ENCODE data around the gene UBE2QL1. TPM values are rescaled to one million over a fixed set of nuclear protein-coding genes. Genes with fewer than 3 reads are reported as not detected.

Gene UBE2QL1
- total RNA-seq, 1 donor from 2014 or later = 0.13 TPM

DNA sequence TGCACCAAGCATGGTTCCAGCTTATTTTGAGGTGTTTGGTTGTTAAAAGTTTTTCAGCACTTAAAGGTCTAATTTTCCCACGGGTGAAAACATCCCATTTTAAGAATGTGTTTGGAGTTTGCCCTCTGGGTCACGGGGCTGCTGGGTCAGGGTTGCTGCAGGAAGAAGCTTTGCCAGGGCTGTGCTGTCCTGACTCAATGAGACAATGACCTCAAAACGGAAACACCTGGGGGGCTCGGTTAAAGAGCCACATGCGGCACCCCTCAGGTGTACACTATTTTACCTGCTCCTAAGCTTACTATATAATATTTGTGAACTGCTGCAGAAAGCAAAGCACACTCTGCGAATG, 27.6 kb downstream of the UBE2QL1 start:
- no peak for DNase-seq (ENCODE audit: low read depth in 2 of 2)

DNA sequence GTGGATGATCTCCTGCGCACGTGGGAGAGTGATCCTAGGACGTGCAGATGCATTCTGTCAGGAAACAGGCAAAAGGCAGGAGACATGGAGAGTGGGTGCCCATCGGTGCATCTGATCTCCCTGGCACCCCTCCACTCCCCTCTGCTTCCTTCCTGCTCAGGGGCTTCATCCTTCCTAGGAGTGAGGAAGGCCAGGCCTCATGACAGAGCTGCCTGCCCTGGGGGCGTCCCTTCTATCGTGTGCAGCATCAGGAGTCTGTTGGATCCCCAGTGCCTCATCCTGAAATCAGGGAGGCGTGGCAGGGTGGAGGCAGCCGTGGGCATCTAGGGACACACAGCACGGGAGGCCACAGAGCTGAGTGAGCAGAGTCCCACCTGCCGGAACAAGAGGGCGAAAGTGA, 30.1 kb downstream of the UBE2QL1 start:
- no peak for DNase-seq (ENCODE audit: low read depth in 2 of 2)

DNA sequence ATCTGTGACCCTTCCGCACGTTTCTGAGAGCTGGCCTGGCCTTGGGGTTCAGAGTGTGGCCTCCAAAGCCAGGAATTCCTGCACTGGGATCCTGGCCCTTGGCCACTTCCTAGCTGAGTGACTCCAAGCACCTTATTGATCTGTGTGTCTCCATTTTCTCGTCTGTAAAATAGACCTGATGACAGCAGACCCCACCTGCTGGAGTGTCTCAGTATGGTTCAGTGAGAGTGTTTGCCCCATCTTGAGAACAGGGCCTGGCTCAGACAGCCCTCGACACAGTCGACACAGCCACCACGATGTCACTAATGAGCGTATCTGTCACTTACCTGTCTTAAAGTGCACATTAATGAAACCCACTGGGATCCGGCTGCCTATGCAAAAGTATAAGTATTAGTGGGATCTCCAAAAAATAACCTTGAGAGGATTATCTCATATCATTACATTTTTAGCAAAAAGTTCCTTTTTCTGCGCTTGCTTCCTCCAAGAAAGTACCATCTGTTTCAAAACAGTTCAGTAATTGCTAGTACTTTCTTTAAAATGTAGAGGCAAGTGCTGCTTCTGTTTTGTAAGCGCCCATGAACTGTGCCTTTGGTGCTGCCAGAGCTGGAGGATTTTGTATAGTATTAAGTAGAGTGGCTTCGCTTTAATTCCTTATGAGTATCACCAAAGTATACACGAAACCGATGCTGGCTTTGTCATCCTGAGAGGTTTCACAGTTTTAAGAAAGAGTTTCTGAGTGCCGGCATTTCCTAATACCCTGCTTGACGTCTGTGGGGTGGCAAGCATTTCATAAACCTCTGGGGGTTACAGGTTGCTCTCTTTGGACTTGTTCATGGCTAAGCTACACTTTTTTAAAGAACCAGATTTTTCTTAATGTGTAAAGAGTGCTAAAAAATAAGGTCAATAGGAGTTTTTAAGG, 31.7 kb downstream of the UBE2QL1 start:
- no peak for DNase-seq (ENCODE audit: low read depth in 2 of 2)

DNA sequence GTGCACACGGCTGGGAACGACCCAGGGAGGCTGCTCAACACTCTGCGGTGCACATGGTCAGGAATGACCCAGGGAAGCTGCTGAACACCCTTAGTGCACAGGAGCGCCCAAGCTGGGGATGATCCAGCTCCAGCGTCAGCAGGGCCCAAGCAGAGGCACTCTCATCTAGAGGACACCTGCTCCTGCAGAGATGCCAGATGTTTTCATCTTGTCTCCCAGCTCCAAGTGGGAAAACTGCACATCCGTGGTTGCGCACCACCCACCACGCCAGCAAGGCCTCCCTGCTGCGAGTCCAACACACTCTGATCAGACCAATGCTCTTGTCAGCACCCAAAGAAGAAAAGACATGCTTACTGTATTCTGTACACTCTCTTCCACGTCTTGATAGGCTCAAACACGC, 34.1 kb downstream of the UBE2QL1 start:
- DNase-seq (ENCODE audit: low read depth in 2 of 2) = no peak

DNA sequence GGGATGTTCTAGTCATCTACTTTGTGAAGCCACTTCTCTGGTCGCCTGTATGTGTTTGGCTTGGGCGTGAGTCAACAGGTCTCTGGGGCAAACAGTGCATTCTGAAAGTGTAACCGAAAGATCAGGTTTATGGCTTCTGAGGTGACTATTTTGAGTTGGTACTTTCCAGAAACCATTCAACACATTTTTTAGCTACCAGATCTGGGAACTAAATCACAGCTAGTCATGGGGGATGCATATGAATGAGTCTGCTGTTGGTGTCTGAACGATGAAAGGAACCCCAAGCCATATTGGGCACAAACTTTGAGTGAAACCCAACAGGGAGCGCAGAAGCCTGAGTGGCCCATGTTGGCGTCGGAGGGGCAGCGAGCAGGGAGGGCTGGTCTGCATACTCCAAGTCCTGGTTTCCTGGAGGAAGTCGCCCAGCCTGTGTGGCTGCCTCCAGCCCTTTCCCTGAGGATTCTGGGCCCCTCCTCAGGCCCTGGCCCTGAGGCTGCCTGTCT, 35.3 kb downstream of the UBE2QL1 start:
- no peak for DNase-seq (ENCODE audit: low read depth in 2 of 2)

DNA sequence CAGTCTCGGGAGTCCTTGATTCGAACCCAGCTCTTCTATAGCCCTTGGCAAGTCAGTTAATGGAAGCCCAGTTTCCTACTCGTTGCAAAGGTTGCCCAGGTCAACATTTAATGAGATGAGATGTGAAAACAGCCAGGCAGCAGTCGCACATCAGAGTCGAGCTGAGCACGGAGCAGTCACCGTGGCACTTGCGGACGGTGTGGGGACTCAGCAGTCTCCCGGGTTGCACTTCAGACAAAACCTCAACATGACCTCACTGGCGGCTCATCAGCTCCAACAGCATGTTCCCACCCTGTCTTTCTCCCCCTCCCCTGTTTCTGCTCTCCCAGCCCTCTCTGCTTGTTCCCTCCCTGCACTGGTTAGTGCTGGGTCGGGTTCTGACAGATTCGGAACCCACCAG, 35.8 kb downstream of the UBE2QL1 start:
- no peak for DNase-seq (ENCODE audit: low read depth in 2 of 2)

DNA sequence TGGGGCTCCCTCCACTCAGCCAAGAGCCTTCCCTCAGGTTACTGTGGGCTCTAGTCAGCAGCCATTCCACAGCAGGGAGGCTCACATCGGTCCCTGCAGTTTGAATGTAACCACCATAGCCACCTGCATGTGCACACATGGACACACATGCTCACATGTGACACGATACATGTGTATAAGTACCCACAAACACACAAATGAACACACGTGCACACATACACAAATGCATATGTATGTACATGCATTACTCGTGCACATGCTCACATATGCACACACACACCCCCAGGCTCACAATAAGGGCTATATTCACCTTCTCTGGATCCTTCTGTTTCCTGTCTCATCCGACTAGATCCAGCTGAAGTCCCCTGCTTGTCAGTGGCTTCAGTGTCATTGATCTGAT, 36.2 kb downstream of the UBE2QL1 start:
- DNase-seq (ENCODE audit: low read depth in 2 of 2) = no peak

DNA sequence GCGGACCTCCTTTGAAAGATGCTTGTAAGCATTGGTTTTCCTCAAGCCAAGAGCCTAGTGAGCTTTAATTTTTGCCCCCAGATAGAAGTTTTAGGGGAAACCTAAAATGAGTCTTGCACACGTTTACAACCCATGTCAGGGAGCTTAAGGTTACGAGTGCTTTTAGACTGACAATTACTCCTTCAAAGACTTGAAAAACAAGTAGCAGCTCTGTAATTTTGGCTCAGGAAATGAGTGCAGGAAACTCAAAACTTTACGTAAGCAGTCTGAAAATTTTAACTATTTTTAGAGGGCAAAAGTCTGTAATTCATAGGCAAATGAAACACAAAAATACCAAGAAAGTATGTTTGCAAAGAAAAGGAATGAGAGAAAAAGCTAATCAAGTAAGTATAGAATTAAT, 36.8 kb downstream of the UBE2QL1 start:
- no peak for DNase-seq (ENCODE audit: low read depth in 2 of 2)

DNA sequence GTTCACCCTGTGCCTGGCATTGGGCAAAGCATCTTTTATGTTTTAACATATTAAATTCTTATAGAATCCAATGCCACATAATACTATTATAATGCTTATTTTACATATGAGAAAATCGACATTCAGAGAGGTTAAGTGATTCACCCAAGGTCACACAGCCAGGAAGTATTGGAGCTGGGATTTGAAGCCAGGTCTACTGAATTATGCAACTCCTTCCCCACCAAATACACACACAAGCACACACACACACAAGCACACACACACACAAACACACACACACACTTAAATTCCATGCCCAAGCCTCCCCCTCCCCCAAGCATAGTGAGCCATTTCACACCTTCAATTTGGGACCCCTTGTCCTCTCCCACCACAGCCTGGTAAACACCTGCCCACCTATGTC, 37.4 kb downstream of the UBE2QL1 start:
- DNase-seq (ENCODE audit: low read depth in 2 of 2) = no peak

DNA sequence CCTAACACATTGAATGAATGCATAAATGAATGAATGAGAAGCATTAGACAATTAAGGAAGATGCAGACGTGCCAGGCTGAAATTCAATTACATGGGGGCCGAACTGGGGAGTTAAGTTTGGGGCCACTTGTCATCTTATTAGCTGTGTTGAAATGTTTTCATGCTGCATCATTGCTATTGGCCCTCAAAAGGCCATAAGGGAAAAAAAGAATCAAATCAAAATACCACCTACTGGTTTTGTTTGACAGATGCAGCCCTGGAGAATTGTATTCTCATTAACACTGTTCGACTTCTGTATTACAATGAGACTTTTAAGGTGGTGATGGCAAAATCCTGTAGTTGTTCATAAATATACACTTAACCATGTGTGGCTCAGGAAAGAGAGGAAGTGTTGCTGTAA, 38.4 kb downstream of the UBE2QL1 start:
- no peak for DNase-seq (ENCODE audit: low read depth in 2 of 2)

DNA sequence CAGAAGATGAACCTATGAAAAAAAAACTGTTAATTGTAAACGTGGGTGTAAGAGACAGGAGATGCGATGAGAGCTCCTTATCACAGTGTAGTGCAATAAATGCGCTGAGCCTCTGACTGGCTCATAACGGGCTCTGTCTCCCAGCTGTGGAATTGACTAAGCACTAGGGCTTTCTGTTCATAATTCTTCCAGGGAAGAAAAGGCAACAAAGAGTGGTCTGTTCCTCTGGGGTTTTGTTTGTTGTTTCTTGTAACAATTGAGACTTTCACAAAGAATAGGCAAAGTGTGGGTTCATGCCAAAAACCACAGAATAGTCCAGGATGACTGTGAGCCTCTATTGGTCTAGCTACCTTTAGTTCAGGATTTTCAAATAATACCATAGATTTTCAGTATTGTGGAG, 39.4 kb downstream of the UBE2QL1 start:
- no peak for DNase-seq (ENCODE audit: low read depth in 2 of 2)

DNA sequence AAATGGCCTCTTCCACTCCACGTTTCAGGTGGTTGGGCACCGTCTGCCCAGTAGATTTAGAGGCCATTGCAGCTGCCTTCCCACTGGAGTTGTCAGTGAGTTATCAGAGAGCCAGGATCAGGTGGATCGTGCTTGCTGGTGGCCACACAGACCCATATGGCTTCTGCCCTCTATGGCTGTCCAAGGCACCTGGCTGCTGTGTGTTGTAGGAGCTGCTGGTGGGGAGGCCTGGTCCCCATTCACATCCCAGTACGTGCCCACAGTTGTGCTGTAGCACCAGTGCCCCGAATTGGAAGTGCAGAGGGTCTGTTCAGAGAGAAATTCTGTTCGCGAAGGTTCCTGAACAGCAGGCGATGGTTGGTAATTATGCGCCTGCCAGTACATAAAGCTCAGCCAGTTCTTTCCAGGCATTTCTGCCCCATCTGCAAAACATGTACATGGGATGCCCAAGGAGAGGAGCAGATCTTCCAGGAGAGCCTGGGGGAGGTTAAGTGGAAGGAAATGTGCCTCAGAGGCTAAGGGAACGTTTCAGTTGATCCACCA, 41.1 kb downstream of the UBE2QL1 start:
- DNase-seq (ENCODE audit: low read depth in 2 of 2) = no peak

DNA sequence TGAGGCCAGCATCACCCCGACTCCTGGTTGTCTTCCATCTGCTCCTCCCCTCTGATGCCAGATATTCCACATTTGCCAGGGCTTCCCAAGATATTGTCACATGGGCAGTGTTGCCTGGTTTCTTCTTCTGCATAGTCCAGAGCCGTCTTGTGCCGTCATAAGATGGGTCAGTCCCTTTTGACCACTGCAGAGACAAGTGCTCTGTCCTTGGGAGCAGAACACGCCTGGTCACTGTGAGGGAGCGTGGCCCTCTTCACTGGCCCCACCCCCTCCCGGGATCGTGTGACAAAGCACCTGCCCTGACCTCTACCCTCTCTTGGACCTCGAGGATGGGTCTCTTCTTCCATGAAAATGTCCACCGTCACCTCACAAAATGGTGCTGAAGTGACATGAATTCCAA, 41.6 kb downstream of the UBE2QL1 start:
- no peak for DNase-seq (ENCODE audit: low read depth in 2 of 2)

DNA sequence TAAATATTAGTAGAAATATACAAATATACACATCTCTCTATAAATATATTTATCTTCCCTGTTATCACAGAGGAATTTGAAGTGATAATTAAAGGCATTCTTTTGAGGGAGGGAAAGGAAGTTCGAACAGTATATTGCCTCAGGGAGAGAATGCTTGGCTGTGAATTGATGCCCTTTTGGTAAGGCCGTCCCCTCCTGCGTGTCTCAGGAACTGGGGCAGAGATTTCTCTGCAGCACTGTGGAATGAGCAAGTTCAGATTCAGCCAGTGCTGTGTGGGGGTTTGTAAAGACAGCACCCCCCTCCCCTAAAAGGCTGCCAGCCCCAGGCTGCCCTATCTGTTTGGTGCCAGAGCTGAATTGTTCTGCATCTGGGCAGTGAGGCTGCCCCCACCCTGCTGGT, 42.0 kb downstream of the UBE2QL1 start:
- no peak for DNase-seq (ENCODE audit: low read depth in 2 of 2)

DNA sequence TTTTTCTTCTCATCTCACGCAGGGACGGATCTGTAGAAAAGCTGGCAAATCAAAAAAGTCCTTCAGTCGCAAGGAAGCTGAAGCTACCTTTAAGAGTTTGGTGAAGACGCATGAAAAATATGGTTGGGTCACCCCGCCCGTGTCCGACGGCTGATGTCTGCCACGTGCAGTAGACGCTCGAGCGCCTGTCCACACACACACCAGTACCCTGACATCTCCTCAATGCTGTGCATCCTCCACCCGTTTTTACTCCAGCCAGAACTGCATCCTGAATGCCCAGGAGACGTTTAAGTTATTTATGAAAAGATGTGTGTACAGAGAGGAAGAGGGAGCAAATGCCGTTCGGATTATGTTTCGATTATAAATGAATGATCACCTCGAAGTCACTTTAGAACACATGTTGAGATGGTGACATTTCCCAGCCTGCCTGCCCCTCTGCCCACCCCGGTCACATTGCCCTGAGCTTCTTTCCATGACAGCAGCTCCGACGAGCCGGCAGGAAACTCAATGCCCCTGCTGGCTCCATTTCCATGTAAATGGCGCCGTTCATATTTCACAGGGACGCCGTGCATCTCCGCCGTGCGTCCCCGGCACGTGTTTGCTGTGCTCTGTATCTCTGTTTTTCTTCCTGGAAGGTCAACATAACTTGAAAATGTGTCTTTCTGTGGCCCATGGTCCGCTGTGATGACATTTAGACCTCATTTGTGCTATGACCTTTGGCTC, 42.7 kb downstream of the UBE2QL1 start:
- no peak for DNase-seq (ENCODE audit: low read depth in 2 of 2)

DNA sequence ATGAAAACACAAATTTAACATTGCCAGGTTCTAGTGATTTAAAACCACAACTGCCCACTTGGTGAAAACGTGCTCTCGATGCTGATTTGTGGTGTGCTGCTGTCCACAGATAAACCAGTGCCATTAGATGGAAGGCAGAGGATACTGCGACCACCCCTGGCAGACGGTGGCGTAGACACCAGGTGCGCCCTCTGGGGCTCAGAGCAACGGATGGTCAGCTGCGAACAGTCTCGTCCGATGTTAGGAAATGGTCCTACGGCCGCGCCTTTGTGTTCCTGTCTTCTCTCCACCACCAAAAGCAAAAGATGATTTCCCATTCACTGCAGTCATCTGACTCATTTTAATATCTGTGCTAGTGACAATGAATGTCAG, 43.2 kb downstream of the UBE2QL1 start:
- DNase-seq (ENCODE audit: low read depth in 2 of 2) = no peak

DNA sequence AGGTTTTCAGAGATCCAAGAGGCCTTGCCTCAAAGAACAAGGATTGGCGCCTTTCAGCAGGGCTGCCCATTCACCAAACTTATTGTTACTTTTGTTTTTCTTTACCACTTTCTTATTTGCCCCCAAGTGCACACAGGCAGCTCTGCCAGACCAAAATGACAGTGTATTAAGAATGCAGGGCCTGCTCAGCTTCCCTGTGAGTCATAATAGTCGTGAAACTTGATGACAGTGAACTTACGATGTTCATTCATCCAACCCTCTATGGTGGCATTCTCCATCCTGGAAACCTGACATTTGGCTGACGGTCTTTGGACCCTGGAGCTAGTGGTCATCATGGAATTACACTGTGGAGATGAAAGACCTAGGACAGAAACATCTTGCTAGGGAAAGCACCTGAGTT, 44.3 kb downstream of the UBE2QL1 start:
- DNase-seq (ENCODE audit: low read depth in 2 of 2) = no peak

DNA sequence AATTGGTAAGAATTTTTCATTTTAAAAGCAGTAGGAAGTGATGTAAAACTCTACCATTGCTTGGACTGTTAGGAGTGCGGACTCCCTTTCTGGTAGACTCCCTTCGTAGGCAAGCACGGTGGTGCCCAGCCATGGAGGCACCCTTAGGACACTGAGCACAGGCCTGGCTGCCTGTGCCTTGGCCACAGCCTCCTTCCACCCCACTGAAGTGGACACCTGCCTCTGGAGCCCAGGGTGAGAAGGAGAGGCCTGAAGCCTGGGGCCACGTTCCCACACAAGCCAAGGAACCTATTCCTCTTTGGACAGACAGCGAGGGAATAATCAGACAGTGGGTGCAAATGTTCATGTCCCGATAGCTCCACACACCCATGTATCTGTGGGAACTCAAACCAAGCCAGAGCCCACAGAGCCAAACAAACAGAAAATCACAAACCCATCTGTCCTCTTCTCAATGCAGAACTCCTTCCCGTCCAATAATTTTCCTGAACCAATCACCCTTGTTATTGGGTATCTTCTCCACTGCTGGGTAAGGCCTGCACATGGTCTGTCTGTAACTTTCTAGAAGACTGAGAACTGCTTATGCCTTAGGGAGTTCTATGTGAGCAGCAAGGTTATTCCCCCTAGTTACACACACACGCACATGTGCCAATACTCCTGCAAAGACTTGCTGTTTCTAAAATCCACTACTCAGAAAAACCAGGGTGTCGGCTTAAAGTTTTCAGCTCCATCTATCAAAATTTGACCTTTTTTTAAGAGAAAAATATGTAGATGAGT, 45.2 kb downstream of the UBE2QL1 start:
- DNase-seq (ENCODE audit: low read depth in 2 of 2) = no peak

DNA sequence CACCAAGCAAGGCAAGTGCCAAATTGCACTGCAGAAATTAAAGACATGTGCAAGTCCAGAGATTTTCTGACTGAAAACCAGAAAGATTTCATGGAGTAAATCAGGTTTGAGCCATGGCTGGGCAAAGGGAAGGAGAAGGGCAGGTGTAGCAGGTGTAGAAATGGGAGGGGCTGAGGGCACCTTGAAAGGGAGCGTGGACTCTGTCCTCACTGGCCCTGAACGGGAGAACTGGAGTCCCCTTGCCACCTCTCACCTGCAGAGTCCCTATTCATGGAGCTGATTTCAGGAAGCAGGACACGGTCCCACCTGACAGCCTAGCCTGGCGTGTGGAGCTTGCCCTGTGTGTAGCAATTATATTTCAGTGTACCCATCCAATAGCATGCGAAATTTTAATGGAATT, 46.3 kb downstream of the UBE2QL1 start:
- DNase-seq (ENCODE audit: low read depth in 2 of 2) = no peak

DNA sequence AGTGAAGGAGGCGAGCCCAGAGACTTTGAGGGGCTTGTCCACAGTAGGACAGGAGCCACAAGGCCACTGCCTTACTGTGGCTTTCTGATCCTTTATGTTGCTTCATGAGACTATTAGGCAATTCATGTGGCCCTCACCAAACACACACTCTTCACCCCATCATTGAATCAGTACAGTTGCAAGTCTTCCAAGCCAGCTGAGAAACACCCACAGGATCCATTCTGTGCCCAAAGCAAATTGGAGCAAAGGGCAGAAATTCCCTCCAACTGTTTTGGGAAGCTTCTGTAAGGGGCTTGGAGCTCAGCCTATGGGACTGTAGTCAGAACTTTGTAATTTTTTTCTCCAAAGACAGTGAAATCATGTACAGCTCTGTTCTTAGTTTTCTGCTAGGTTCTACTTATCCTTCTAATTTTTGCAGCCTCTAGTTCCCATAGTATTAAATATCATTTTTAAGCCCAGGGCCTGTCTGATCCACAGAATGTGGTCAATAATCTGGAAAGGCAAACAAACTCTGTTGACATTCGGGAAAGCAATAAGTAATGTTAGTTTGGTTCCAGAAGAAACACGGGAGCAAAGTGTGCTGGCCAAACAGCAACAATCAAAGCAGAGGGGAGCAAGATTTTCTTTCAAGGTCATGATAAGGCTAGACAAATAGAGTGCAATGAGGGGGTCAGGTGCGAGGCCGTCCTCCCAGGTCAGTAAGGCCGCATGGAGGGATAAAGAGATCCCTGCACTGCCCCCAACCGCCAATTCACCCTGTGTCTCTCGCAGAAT, 47.0 kb downstream of the UBE2QL1 start:
- DNase-seq (ENCODE audit: low read depth in 2 of 2) = no peak

DNA sequence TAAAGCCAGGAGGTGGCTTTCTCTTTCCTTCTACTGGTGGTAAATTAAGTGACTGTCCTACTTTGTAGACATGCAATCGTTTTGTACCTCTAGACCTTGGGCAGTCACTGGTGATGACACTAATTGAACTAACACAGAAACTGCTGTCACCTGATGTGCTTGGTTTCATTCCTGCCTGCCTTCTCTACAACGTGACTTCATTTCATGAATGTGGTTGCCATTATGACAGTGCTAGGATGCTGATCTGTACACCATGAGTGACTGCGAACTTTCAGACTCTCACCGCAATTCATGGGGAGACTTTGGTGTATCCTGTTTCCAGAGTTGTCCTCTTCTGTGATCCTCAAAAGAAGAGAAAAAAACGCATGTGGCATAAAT, 47.5 kb downstream of the UBE2QL1 start:
- DNase-seq (ENCODE audit: low read depth in 2 of 2) = no peak

All from dermis microvascular lymphatic vessel endothelial cell (primary cell).